TTC549 (cell line): Measurements from ENCODE around the gene TOLLIP.
"Not testable (repeated sequence)": the region's sequence is repeated elsewhere in the genome, so short reads cannot be mapped to it uniquely, and the experiment has no call there.

Experiments used
- FAIRE-seq: peaks from 2 replicates; lab custom pipeline; 2012; peaks lifted over from hg19 to GRCh38; lab: Jason Lieb, UNC

TOLLIP gene

DNA sequence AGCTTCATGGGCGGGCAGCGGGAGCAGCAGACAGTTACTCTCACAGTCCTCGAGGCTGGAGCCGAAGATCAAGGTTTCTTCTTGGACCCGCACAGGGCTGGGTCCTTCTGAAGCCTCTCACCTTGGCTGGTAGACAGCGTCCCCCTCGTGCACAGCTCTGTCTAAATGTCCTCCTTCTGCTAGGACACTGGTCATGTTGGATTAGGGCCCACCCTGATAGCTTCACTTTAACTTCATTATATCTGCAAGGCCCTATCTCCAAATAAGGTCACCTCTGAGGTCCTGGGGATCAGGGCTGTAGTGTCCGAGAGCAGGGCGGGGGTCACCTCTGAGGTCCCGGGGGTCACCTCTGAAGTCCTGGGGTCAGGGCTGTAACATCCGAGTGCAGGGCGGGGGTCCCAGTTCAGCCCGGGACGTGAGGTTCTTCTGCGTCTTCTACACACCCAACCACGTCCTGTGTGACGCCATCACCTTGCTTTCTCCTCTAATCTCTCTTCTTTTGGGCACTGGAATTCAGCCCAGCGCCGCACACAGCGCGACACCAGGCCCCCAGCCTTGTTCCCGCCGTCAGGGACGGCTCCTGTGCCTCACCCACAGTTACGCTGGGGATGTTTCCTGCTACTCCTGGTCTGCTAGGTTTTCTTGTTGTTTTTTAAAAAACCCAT, 34.1 kb upstream of the TOLLIP start:
- FAIRE-seq = no peak

DNA sequence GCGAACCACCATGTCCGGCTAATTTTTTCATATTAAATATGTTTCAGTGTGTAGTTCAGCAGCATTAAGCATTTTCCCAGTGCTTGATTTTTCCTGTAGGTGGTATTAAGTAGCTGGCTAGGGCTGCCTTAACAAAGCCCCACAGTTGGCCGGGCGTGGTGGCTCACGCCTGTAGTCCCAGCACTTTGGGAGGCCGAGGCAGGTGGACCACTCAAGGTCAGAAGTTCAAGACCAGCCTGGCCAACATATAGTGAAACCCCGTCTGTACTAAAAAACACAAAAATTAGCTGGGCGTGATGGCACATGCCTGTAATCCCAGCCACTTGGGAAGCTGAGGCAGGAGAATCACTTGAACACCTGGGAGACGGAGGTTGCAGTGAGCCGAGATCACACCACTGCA, 33.5 kb upstream of the TOLLIP start:
- FAIRE-seq = no peak

DNA sequence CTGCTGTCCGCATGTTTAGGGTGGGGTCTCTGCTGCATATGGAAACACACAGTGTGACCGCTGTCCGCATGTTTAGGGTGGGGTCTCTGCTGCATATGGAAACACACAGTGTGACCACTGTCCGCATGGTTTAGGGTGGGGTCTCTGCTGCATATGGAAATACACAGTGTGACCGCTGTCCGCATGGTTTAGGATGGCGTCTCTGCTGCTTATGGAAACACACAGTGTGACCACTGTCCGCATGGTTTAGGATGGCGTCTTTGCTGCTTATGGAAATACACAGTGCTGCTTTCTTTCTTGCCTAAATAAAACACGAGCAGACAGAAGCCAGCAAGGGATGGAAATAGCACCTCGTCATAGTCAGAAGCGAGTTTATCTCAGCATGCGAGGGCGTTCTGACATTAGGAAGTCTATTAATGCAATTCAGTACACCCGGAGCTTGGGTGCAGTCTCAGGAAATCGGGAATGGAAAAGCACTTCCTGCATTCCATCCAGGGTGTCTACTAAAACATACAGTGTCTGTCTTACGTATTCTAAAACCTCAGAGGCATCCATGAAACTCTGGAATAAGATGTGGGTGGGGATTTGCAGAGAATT, 32.6 kb upstream of the TOLLIP start:
- no peak for FAIRE-seq

DNA sequence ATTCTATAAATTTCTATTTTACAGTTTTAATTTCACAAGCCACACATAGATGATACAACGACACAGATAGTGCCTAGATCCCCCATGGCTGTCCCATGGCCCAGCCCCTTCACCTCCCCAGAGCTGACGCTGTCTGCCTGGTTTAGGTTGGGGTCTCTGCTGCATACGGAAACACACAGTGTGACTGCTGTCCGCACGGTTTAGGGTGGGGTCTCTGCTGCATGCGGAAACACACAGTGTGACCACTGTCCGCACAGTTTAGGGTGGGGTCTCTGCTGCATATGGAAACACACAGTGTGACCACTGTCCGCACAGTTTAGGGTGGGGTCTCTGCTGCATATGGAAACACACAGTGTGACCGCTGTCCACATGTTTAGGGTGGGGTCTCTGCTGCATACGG, 31.8 kb upstream of the TOLLIP start:
- not testable (repeated sequence) for FAIRE-seq

DNA sequence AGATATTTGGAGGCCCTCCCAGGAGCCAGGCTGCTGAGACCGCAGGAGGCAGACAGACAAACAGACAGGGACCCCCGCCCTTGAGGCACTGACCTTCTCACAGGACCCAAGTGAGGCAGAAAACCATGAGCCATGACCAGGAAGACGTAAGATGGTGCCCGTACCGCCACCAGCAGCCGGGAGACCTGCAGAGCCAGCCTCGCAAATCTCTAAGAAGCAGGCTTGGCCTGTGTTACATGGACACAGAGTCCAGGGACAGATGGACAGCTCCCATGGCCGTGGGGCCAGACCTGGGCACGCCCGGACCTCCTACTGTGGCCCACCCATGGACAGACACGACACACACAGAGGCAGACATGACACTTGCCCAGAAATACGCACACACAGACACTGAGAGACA, 30.7 kb upstream of the TOLLIP start:
- FAIRE-seq = no peak

DNA sequence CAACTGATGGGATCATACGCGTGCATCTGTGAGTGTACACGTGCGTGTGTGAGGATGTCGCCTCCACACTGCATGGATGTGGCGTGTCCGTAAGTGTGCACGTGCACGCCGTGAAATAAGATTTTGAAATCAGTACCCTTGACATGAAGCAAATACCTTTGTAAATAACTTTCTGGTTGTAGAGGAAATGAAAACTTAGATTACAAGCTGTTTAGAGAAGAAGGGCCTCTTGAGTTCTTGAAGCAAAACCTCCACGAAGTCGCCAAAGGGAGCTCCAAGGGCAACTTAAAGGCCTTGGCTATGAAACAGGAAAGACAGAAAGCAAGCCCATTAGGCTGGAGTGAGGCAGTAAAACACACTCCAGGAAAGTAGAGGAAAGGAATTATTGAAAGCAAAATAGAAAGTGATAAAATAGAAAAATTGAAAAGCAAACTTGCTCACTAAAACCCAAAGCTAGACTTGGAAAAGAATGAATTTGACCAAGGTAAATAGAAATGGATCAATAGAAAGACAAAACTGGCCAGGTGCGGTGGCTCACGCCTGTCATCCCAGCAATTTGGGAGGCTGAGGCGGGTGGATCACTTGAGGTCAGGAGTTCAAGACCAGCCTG, 29.7 kb upstream of the TOLLIP start:
- FAIRE-seq = no peak

DNA sequence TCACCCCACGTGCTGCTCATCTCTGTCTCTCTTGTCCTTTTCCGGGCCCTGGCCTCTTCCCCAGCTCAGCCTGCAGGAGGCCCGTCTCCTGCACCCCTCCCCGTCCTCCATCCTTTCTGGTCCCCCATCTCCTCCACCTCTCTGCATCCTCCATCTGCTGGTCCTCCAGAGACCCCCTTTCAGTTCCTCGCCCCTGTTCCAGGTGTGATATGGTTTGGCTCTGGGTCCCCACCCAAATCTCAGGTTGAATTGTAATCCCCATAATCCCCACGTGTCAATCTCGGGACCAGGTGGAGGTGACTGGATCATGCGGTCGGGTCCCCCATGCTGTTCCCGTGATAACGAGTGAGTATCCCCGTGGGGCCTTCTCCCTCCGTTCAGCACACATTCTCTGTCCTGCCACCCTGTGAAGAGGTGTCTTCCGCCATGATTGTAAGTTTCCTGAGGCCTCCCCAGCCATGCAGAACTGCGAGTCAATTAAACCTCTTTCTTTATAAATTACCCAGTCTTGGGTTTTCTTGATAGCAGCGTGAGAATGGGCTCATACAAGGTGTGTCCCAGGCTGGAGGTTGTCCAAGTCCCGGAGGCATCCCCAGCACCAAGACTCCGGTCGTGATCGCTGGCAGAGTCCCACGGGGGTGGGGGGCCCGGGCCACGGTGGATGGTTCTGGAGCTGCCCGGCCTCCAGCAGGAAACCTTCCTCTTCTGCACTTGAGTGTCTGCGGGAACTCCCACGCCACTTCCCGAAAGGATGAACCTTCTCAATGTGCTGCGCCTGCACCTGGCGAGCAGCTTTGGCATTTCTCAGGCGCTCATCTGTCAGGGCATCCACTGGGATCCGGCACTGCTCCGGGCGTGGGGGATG, 29.0 kb upstream of the TOLLIP start:
- no peak for FAIRE-seq

DNA sequence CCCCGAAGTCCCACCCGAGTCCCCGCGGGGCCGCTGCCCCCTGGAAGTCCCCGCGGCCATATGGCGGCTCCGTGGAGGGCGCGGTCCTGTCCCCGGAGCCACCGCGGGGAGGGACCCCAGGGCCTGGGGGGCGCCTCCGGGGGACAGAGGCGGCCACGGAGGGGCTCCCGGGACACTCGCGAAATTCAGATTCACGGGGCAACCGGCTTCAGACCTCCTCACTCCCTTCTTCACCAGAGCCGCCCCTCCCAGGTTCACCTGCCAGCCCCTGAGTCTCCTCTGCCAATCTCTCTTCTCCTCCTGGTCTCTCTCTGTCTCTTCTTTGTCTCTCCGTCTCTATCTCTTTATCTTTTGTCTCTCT, 28.2 kb upstream of the TOLLIP start:
- no peak for FAIRE-seq

DNA sequence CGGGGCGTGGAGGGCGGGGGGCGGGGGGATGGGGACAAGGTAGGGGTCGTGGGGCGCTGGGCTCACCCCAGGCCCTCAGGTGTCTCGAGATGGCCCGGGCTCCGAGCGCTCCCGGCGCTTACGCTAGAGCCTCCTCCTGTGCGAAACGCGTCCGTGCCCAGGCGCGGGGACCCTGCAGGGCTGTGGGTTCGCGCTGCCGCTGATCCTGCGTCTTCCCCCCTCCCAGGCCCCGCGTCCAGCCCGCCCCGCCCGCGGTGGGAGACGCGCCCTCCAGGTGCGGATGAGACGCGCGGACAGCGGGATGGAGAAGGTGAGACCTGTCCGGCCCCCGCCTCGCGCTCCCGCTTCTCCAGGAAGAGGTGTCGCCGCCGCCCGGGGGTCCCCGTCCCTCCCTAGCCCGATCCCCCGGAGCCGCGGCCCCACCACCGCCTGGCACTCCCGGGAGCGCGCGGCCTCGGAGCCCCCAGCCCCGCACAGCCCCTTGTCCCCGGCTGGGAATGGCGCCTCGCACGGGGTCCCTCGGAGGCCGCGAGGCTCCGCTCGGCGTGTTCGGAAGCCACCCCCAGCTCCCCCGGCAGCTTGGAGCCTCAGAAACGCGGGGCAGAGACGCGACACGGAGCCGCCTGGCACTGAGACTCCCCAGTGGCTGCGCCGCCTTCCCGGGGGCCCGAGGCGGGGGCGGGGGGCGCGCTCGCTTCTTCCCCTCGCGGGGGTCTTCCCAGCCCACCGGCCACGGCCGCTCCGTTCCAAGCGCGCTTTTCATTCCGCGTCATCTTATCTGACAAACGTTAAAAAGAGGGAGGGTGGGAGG, 27.6 kb upstream of the TOLLIP start:
- FAIRE-seq = no peak

DNA sequence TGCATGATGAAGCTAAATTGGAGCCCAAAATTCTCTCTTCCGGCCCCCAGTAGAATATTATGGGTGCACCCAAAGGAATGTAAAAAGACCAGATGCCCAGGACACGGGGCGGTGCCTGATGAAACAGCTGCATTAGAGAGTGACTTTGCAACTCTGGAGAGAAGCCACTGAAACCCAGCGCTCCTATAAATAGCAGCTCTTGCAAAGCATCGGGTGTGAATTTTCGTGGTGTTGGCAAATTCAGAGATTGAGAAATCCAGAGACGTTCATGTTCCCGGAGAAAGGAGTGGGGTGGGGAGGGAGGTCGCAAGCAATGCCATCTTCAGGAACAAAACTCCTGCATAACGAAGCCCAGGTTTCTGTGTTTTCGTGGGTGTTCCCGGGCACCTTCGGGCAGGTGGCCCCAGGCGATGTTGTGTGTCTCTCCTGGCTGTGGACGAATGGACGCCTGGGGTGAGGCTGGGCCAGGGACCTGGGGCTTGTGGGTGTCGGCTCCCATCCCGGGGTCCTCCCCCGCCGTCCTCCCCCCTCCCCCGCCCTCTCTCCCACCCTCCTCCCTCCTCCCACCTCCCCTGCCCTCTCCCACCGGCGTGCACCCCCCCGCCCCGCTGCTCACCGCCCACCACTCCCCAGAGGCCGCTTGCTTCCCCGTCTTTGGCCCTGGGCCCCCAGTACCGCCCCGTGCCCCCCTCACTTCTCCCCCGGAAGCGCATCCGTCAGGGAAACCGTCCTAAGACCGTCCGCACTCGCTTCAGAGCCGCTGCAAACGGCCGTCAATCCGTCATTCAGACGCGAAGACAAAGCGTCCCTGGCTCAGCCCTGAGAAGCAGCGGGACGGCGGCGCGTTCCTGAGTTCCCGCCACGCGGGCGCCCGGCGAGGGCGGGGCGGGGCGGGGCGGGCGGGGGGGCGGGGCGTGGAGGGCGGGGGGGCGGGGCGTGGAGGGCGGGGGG, 26.7 kb upstream of the TOLLIP start:
- FAIRE-seq = no peak

DNA sequence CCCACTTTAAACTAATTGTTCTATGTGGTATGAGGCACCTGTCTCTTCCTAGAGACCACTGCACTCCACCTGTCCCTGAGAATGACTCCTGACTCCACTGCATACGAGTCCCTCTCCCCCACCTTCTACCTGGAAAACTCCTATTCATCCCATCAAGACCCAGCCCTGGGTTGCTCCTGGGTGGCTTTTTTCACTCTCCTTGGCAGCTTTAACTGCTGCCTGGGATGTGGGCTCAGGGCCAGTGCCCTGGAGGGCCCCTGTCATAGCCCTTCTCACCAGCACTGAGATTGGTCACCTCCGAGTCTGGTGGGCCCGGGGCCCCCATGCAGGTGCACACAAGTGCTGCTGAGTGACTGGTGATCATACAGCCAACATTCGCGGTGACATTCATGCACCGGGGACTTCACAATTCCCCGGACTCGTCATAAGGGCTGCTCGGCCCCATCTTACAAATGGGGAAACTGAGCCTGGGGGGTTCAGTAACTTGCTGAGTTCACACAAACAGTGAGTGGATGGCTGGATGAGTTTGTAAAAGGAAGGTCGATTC, 25.9 kb upstream of the TOLLIP start:
- no peak for FAIRE-seq

DNA sequence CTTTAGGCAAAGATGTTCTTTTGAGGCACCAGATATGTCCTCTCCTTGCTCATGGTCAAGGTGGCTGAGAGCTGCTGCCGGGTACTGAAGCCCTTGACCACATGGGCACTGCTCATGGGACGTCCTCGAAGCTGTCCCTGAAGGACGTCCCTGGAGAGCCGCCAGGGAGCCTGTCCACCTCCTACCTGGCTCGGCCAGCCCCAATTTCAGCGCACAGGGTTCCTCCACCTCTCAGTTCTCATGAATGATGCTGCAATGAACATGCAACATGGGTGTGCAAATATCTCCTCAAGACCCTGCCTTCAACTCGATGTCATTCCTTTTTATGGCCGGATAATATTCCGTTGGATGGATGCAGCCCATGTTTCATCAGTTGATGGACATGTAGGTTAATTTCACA, 24.4 kb upstream of the TOLLIP start:
- no peak for FAIRE-seq

DNA sequence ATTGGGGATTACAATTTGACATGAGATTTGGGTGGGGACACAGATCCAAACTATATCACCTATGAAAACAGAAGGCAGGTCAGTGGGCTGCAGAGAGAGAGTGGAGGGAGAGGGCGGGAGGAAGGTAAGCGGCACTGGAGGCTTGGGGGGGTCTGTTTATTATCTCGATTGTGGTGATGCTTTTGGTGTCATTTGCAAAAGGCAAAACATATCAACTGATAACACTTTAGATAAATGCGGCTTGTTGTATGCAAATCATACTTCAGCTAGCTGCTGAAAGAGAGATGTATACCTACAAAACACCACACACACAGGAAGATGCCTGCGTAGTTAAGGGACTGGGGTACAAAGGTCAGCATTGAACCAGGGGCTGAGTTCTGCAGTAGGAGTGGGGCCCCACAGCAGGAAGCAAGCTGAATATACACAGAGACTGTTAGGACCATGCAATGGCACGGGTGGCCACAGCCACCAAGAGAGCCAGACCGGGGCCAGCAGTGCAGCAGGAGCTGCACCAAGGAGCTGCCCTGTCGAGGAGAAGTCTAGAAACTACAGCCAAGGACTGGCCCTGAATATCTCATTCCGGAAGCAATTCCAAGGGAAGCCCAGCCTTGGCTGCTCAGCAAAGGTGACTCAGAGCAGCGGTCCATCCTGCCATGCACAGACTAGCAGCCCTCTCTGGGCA, 23.8 kb upstream of the TOLLIP start:
- FAIRE-seq = no peak

DNA sequence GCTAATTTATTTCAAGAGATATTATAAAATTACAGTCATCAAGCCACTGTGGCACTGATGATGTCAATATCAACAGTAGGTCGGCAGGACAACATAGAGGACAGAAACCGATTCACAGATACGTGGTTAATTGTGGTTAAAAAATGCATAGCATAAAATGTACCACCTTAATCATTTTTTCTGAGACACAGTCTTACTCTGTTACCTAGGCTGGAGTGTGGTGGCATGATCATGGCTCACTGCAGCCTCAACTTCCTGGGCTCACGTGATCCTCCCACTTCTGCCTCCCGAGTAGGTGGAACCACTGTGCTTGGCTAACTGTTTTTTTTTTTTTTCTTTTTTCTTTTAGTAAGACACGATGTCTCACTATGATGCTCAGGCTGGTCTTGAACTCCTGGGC, 21.0 kb upstream of the TOLLIP start:
- FAIRE-seq = no peak

DNA sequence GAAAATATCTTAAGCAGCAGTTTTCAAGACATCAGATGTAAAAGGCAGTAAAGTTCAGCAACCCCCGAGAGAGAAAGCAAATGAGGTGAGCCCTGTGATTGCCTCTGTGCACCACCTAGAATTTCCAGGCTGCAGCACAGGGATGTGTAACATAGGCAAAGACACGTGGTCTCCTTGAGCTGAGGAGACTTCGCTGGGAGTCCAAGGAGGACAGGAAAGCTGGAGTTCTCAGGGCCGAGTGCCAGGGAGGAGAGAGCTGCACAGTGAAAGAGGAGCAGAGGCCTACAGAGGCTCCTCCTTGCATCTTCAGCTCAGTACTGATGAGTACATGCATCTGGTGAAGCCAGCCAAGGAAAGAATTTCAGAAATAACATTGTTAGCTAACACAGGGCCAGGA, 17.6 kb upstream of the TOLLIP start:
- FAIRE-seq = no peak

DNA sequence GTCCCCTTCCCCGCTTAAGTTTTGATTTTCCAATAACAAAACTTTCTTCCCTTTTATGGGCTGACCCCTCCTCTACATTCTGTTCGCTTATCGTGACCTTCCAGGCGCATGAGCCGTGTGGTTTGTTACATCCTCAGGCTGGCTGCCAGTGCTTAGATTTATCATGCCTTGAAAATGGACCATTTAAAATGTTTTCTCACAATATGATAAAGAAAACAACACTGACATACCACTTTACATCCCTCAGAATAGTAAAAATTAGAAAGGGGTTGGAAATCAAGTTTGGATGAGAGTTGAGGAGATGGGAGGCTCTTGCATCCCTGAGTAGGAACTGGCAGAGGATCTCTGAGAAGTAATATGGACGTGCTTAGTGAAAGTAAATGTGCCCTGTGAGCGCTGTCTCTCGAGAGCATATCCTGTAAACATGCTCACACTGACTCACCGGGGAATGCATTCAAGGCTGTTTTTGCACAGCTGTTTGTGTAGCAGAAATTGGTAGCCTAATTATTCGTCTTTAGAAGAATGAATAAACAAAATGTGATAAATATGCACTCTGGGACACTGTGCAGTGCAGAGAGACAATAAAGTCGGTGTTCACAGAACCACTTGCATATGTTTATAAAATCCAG, 17.1 kb upstream of the TOLLIP start:
- FAIRE-seq = no peak

DNA sequence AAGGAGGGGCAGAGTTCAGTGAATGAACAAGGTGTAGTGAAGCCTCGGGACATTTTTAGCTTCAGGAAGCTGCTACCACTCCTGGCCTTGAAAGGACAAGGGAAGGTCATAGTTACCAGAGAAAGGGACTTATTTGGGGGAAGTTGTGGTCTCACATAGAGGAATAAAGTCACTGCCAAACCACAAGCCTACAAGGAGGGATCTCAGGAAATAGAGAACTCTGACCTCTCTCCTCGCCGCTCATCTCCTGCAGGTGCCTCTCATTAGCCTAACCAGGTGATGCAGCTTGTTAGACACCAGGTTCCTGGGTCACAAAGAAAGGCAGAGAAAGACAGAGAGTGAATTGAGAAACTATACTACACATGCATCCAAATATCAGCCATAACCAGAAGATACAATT, 14.3 kb upstream of the TOLLIP start:
- FAIRE-seq = no peak

DNA sequence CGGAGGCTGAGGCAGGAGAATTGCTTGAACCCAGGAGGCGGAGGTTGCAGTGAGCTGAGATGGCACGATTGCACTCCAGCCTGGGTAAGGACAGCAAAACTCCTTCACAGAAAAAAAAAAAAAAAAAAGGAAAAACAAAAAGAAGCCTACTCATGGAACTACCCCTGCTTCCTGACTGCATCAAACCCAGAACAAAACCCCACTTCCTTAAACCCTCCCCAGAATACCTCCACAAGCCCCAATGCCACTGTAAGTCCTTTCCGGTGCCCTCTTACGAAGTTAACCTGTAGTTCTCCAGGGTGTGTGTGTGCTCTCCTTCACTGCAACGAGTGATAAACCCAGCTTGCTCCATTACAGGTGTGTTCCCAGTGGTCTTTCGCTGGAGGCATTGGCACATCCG, 8.6 kb upstream of the TOLLIP start:
- no peak for FAIRE-seq

DNA sequence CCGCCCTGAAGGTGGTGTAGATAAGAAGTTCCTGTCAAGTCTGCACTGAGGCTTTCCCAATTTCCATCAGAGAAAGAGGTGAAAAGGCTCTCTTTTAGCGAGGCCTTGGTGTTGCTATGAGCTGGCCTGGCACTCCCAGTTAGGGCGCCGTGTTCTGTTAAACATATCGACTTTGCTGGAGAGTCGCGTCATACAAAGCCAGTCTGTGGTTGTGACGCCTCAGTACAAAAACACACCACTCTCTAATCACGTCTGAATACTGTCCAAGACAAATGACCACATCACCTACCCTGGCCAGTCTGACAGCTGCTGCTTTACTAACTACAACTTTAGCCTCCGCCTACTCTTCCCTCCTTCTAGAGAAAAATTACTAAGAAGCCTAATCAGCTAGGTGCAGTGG, 8.0 kb upstream of the TOLLIP start:
- no peak for FAIRE-seq
